HG03354 (cell line): ENCODE data around the gene ACAN.

Source experiments
- ATAC-seq: cut with Tn5 transposase; IDR thresholded peaks from one replicate; pipeline ENCODE4 v1.9.1; 2021; ENCODE audit warnings: mild to moderate bottlenecking; ENCODE audit not compliant: unreplicated experiment, poor library complexity, severe bottlenecking

The ACAN gene

DNA sequence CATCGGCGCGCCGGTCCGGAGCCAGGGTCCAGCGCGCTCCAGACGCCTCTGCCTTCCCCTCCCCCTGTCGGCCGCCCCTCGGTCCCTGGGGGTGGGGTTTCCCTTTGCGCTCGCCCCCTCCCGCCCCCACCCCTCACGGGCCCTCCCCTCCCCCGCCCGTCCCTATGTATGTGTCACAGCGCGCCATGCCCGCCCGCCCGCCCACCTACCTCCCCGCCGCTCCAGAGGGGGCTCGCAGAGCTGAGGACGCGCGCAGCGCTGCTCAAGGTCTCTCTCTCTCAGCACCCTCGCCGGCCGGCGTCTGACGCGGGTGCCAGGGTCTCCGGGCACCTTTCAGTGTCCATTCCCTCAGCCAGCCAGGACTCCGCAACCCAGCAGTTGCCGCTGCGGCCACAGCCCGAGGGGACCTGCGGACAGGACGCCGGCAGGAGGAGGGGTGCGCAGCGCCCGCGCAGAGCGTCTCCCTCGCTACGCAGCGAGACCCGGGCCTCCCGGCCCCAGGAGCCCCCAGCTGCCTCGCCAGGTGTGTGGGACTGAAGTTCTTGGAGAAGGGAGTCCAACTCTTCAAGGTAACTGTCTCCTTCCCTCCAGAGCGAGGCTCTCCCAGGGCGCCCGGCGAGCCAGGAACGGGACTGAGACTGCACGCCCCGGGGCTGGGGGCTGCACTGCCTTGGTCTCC lies at the start of gene ACAN:
TSS of gene ACAN (plus strand) at position 196 of the 679 bp plus-strand sequence. CDS start 32,771 bp downstream, outside the sequence.
- ATAC-seq: no peak

DNA sequence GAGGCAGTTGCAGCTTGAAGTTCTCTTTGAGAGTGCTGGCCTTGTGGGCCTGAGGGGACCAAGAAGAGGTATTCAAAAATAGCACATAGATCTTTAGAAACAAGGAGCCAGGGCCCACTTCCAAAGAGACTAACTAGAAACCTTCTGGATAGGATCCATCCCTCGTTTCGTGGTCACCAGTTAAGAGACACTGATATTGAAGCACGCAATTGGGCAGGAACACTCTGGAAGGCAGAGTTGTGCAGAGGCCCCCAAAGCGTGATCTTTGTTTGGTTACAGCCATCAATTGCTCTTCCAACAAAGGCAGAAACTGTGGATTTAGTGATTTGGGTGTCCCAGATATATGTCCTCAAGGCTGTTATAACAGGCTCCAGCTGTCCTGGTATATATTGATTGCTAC lies 46.7 kb upstream of the ACAN start:
- ATAC-seq: no peak

DNA sequence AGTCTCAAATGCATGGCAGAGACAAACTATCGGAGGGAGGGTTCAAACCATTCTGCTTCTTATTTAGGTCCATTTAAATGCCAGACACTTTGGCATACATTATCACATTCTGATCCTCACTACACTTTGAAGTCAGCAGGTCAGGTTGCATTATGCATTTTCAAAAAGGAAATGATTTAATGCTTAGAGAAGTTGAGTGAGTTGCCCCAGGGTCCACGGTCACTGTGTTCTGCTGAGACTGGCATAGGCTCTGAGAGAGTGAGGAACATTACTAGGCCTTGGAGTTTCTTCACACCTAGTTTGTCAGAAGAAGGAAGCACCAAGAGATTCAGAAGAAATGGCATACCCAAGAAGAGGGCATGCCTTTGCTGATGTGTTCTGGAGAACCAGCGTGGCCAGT lies 46.3 kb upstream of the ACAN start:
- ATAC-seq: no peak

DNA sequence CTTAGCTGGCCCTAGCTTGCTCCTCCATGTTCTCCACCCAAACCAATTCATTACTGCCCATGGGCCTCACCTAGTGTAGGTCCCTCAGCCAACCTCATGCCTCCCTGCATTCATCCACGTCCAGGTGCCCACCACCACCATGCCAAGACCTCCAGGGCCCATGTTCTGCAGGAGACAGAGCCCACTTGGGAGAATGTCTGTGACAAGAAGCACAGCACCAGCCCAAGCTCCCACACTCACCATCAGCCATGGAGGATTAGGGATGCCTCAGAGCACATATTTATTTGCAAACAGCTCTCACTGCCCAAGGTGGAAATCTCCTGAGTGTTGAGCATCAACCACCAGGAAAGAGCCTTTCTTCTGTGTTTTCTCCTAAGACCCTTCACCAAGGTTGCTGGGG lies 43.4 kb upstream of the ACAN start:
- no peak for ATAC-seq

DNA sequence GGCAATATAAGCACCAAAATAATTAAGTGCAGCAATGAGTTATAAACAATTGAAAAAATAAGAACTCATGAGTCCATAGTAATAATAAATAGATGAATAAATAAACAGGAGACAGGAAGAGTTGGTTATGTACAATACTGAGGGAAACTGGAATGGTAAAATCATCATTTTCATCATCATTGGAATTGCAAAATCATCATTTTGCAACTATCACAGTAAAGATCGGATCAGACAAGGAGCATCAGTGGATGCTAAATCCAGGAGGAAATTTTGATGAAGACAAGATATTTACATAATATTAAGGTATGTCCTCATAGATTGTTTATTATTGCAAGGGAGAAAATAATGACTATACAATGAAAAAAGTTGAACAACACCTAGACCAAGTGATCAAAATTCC lies 38.8 kb upstream of the ACAN start:
- ATAC-seq: no peak

DNA sequence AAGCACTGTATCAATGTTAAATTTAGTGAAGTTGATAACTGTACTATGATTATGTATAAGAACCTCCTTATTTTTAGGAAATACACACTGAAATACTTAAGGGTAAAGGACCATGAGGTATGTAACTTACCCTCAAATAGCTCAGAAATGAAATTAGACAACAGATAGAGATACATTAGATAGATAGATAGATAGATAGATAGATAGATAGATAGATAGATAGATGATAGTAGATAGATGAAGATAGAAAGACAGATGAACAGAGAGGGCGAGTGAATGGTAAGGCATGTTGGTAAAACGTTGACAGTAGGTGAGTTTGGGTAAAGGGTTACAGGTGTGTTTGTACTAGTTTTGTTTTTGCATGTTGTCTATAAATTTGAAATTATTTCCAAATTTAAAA lies 38.0 kb upstream of the ACAN start:
- no peak for ATAC-seq

DNA sequence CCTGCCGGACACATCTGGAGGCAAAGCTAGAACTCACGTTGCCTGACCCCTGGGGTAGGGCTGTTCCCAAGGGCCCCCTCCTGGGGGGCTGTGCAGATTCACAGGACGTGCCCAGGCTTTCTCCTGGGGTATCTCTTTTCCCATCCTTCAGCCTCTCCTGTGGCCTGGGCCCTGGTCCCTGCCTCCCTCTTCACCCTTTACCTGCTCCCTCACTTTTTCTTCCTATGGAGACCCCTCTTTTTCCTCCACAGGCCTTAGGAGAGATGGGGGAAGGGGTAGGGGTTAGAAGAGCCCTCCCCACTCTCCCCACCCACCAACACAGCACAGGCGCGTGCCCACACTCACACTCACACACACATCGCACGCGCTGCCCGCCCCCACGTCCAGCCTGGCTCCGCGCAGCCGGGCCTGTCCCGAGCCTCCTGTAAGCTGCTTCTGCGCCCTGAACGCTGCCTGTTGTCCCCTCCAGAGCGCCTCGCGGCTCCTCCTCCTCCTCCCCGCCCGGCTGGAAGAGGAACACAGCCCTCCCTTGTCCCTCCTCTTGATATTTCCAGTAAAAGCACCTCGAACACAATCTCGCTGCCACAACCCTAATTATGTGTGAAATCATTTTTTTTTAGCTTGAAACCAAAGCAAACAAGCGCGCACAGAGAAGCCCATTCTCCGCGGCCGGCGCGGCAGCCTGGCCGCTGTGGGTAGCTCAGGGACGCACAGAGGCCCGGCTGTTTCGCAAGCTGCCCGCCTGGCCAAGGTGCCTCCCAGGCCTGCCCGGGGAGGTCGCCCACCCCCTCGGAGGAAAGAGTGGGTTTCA lies 33.9 kb upstream of the ACAN start:
- no peak for ATAC-seq

DNA sequence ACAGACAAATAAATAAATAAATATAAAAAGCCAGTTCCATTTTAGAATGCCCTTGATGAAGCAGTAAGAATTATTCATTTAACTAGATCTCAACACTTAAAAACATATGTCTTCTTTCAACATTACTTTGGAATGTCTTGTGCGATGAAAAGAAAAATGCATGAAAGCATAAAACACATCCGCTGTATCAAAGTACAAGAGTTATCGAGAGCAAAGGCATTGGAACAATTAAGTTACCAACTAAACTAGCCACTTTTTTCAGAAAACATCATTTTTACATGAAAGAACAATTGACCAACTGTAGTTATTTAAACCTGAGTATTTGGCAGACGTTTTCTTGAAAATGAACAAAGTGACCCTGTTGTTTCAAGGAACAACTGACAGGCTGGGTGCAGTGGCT lies 27.5 kb upstream of the ACAN start:
- no peak for ATAC-seq

DNA sequence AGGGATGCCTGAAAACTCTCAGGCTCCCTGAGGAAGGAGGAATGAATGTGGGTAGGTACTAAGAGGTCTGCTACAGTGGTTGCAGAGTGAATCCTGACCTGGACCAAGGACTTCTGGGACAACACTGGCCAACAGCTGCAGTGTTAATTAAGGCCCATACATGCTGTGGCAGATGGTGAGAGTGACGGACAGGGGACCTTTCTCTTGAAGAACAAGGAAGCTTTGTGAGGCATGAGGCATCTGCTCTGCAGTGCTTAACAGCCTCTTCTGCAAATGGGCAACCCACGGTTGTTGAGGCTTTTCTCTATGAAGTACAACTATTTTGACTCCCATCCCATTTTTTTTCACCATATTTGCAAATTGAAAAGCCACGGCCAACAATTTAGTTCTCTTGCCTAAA lies 26.6 kb upstream of the ACAN start:
- ATAC-seq: no peak

DNA sequence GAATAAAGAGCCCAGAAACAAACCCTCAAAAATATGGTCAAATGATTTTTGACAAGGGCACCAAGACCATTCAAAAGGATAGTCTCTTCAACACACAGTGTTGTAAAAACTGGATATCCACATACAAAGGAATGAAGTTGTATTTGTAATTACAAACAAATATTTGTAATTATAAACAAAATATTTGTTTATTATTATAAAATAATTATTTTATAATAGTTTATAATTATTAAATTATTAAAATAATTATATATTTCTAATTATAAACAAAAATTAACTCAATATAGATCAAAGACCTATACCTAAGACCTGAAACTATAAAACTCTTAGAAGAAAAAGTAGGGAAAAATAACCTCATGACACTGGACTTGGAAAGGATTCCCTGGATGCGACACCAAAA lies 23.3 kb upstream of the ACAN start:
- ATAC-seq: no peak

DNA sequence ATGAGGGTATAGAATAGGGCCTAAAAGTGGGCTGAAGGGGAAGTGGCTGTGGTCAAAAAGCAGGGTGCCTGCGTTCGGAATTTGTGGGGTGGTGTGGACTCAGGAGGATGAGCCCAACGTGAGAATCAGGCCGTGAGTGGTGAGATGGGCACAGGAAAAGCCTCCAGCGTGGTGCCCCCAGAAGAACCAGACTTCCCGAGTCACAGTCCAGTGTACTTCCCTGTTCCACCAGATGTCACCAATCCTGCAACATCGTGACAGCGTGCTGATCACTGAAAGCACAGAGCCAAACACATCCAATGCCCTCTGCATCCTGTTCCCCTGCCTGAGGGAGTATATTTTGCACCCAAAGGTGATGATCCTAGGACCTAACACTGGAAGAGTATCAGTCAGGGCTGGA lies 20.8 kb upstream of the ACAN start:
- ATAC-seq: no peak

DNA sequence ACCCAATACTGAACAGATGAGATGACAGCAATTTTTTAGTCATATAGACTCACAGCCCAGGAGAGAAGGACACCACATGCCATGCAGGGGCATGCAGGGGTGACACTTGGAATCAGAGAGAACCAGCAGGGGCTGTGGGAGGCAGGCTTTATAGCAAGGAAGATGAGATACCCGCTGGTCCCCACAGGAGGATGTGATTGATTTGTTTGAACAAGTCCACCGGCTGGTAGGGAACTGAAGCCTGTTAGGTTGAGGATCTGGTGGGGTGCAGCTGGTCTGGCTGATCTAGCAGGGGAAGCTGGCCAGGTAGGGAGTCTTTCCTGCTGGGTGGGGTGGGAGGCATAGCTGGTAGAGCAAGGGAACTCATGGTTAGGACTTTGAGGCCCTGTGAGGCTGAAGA lies 18.0 kb upstream of the ACAN start:
- ATAC-seq: no peak

DNA sequence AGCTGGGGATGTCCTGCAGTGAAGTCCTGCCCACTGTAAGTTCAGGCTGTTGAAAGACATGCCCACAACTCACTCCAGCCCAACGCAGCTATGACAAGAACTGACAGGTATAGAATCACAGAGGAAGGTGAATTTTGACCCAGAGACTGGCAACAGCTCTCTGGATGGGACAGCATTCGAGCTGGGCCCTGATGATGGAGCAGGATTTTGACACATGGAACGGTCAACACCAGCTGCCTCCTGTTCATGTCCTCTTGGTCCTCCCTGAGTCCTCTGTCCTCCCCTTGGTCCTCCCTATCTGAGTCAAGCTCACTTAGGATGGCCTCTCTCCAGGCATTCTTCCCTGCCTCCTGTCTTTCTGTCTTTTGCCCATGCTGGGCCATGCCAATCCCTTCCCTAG lies 15.2 kb upstream of the ACAN start:
- ATAC-seq: no peak

DNA sequence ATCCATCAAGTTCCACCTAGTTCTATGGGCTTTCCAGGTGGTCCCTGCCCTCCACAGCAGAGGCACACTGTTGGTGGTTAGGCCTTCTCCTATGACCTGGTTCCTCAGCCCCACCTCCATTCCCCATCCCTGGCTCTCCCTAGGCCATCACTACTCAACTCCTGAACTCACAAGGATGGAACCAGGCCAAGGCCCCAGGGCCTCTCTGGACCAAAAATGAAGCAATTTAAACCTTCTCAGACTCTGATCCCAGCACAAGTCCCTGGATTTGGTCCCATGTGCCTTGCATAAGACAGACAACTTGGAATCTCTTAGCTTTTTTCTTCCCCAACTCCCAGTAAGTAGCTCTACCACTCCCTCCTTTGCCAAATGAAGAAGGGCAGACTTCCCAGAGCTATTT lies 14.4 kb upstream of the ACAN start:
- ATAC-seq: no peak

DNA sequence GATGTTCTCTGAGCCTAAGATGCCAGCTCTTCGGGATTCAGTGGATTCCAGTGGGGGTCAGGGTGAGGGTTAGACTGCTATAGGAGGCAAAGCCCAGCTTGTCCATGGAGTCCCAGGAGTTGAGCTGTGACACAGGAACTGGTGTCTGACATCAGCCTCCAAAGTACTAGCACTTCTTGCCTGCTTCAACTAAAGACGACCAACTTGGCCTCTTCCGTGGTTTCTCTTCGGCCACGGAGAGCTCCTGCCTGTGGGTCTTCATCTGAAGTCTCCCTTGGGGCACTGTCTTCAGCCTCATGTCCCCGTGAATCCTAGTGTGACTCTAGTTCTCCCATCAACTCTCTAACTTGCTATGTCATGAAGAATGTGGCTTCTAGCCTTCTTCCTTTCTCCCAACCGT lies 12.8 kb upstream of the ACAN start:
- ATAC-seq: no peak

DNA sequence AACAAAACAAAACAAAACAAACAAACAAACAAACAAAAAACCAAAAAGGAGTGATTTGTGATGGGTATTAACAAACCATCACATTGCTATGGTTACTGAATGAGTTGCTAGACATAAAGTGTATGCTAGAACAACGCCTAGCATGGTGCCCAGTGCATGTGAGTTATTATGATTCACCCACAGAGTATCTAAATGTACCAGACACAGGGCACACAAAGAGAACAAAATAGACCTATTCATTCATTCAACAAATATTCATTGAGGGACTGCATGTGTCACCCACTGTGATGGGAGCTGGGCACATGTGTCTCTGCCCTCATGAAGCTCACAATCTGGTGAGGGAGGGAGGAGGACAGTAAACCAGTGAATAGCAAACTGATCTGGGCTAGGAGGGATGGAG lies 11.6 kb upstream of the ACAN start:
- no peak for ATAC-seq

DNA sequence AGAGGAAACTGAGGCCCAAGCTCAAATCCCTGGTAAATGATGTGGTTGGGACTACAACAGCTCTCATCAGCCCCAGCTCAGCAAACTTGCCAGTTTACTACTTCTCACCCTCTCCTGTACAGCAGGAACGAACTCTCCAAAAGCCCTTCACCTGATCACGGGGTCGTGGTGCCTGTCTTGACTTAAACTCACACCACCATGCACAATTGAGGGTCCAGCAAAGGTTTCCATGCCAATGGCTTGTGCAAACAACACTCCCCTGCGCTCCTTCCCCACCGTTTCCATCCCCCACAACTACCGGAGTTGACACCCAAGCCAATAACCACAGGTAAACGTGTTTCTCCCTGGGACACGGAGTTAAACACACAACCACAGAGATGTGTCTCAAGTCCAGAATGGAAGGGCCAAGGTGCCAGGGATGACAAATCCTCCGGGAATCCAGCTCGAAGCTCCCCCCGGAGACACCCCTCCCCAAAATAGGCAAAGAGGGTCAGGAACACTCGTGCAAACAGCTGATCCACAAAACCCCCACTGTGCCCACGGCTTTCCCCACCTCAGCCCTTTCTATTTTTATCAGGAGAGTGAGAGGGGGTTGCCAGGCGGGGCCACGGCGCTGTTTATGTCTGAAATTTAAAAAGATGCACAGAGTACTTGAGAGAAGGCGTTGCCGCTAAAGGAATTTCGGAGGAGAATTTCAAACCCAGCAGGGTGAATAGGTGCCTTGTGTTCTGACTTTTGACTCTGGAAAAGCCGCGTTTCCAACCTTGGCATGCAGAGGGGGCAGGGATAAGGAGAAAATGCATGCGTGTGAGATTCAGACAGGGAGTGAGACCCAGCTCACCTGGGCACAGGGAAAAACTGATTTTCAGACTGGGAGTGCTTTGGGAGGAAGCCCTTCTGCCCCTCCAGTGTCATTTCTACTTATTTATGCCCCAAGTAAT lies 10.6 kb upstream of the ACAN start:
- no peak for ATAC-seq

DNA sequence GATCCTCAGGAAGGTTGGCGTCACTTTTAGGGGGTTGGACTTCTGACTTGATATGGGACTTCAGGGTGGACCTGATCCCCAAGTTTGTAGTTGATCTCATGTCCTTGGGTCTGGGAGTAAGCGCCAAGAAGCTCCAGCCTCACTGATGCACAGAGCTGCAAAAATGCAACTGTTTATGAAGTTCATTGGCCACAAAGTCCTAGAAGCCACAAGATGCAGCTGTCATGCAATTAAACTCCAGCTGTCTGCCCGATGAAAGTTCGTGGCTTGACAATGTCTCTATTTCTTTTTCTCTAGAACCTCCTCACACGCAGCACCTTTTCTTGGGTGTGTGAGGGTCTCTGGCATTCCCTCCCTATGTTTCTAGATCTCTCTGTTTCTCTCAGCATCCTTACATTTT lies 9.2 kb upstream of the ACAN start:
- ATAC-seq: no peak

DNA sequence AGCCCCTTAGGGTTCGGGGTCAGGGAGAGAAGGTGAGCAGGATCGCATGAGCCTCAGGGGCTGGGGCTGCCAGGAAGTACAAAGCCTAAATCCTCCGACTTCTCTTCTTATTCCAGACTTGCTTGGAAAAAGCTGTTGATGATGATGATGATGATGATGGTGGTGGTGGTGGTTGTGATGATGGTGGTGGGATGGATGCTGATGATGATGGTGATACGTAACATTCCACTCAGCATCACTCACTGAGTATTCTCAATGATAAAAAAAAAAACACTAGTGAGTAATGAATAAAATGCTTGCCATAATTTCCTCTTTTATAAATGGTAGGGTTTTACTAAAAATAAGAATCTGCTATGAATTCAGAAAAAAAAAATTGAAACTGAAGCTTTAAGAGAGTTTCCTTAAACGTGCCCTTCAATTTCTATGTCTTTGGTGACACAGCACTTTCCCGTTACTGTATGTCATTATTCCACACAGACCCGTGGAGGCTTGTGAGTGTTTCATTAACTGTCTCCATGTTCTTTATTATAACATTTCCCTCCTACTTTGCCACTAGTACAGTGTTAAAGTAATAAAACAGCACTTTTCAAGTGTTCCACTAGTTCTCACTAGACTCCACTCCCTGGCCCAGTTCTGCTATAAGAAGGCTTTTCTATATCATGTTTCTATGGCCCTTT lies 5.4 kb upstream of the ACAN start:
- no peak for ATAC-seq

DNA sequence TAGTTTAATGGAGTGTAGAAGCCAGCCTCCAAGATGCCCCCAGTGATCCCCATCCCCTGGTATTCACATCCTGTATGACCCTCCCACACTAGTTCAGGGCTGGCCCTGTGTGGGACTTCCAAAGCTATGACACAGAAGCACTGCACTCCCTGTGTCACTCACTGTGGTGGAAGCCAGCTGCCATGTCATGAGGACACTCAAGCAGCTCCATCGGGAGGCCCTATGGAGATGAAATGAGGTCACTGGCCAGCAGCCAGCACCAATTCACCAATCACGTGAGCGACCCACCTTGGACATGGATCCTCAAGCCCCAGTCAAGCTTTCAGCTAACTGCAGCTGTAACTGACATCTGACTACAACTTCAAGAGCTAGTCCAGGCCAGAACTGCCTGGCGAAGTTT lies 3.9 kb upstream of the ACAN start:
- no peak for ATAC-seq
